HG02840 (cell line): Measurements from ENCODE around the gene SERF1A.
"Not testable (repeated sequence)": the region's sequence is repeated elsewhere in the genome, so short reads cannot be mapped to it uniquely, and the experiment has no call there.

Experiments
- ATAC-seq: cut with Tn5 transposase; IDR thresholded peaks from one replicate; pipeline ENCODE4 v1.9.1; 2021; ENCODE audit warnings: mild to moderate bottlenecking, moderate library complexity, moderate number of reproducible peaks; ENCODE audit not compliant: unreplicated experiment, low FRiP score

SERF1A gene

GRCh38 chr5:70900533-70901271 lies at the start of gene SERF1A:
TSS of gene SERF1A (plus strand) at chr5:70900669. CDS start at chr5:70900870, 201 bp downstream.
- peak; percentile 92 for ATAC-seq

DNA sequence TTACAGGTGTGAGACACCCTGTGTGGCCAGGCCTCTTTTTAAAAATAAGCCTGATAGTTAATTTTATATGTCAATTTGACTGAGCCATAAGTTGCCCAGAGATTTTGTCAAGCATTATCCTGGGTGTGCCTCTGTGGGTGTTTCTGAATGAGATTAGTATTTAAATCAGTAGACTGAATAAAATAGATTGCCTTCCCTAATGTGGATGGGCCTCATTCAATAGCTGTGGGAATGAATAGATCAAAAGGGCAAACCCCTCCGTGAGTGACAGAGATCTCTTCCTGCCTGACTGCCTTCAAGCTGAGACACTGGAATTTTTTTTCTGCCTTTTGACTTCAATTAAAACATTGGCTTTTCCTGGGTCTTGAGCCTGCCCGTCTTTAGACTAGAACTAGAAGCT lies 33.7 kb upstream of the SERF1A start:
- not testable (repeated sequence) for ATAC-seq

DNA sequence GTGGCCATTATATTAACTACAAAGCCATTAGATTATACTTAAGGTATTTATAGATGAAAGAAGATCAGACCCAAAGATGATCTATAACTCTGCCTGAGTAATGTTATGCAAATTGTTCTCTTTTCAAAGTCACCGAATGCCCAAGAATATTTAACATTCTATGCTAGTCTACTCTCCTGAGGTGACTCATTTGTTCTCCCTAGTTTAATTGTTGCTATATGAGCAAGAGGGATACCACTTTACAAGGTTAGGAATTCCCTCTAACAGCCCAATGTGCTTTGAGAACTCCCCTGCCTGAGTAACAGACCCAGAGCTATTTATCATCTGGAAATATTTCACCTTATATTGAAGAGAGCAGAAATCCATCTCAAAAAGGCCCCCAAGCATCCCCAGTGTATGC lies 29.8 kb upstream of the SERF1A start:
- not testable (repeated sequence) for ATAC-seq

DNA sequence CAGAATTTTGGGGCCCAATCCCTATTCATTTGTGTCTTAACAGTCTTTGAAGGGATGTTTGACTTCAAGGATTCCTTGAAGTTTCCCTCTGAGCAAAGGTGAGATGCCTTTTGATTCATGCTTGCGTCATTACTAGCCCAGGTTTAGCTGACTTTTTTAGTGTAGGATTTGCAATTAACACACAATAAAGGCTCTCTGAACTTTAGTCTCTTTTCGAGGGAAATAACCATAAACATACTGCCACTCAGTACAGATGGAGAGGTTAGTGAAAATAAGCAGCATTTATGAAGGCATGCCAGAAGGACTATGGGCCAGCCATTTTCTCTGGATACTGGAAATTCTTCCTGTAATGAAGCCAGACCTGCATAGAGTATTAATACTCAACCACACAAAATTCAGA lies 4.4 kb upstream of the SERF1A start:
- ATAC-seq, result not testable (repeated sequence)

- not testable (repeated sequence) for ATAC-seq
Measured at GRCh38 chr5:70901272-70901571, 753 bp downstream of the SERF1A start.

DNA sequence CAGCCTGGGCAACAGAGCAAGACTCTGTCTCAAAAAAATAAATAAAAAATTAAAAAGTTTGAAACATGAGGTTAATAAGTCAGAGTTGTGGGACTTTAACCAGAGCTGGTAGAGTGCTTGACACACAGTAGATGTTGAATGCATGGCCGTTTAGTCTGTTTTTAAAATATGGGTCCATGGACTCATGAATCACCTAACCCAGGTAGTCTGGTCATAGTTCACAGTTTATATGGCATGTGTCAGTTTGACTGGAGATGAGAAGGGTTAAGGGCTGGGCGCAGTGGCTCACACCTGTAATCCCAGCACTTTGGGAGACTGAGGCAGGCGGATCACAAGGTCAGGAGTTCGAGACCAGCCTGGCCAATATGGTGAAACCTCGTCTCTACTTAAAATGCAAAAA lies 6.2 kb downstream of the SERF1A start:
- not testable (repeated sequence) for ATAC-seq

DNA sequence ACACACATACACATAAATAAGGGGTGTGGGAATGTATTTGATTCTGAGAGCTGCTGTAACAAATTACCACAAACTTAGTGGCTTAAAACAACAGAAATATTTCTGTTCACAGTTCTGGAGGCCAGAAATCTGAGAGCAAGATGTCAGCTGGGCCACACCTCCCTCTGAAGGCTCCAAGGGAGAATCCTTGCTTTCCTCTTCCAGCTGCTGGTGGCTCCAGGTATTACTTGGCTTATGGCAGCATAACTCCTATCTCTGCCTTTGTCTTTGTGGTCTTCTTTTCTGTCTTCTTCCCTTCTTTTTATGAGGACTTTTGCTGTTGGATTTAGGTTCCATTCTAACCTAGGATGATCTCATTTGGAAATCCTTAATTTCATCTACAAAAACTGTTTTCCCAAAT lies 16.4 kb downstream of the SERF1A start:
- ATAC-seq, result not testable (repeated sequence)

GRCh38 chr5:70925211-70925562 lies 24.7 kb downstream of the SERF1A start:
- not testable (repeated sequence) for ATAC-seq

GRCh38 chr5:70931709-70932368 lies 31.4 kb downstream of the SERF1A start:
- not testable (repeated sequence) for ATAC-seq

DNA sequence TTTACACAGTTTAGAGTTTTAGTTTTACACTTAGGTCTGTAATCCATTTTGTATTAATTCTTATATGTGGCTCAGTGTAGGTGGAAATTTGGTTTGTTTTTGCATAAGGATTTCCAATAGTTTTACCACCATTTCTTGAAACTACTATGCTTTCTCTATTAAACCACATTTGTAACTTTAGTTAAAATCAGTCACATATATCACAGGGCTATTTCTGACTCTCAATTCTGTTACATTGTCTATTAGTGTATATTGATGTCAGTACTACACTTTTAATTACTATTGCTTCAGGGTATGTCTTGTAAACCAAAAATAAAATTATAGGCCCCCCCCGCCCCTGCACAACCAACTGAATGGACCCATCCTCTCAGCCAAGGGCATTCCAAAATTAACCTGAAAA lies 32.1 kb downstream of the SERF1A start:
- ATAC-seq, result not testable (repeated sequence)

- not testable (repeated sequence) for ATAC-seq
Measured at GRCh38 chr5:70953068-70953467, 52.6 kb downstream of the SERF1A start.
